HS-27A (cell line): Measurements from ENCODE around the gene TOM1.
A peak's percentile ranks its signal among the peaks of the same experiment; 100 is the strongest.

ENCODE experiments used
- DNase-seq: peaks from one replicate; pipeline ENCODE4 v3.0.0-alpha.2; 2012; ENCODE audit warnings: low read depth, missing footprints

TOM1 gene

GRCh38 chr22:35307372-35307771 lies 7.7 kb downstream of the TOM1 start:
- no peak for DNase-seq

GRCh38 chr22:35307892-35308291 lies 8.2 kb downstream of the TOM1 start:
- no peak for DNase-seq

- DNase-seq: no peak
These were observed 8.9 kb downstream of the TOM1 start for GRCh38 chr22:35308480-35309021.

GRCh38 chr22:35310556-35311550 lies 11.2 kb downstream of the TOM1 start:
- DNase-seq: no peak

GRCh38 chr22:35311551-35311999 lies 11.9 kb downstream of the TOM1 start:
- no peak for DNase-seq

- DNase-seq: no peak
These were observed 12.7 kb downstream of the TOM1 start for GRCh38 chr22:35312198-35313059.

- peak; percentile 29 for DNase-seq
These were observed 13.8 kb downstream of the TOM1 start for GRCh38 chr22:35313311-35314121.

- no peak for DNase-seq
These were observed 14.7 kb downstream of the TOM1 start for GRCh38 chr22:35314161-35314942.

- no peak for DNase-seq
These were observed 15.6 kb downstream of the TOM1 start for GRCh38 chr22:35315141-35315854.

- DNase-seq: no peak
These were observed 16.4 kb downstream of the TOM1 start for GRCh38 chr22:35315855-35316745.

- DNase-seq: no peak
These were observed 17.1 kb downstream of the TOM1 start for GRCh38 chr22:35316751-35317150.

GRCh38 chr22:35317680-35318290 lies 18.1 kb downstream of the TOM1 start:
- DNase-seq: no peak

- no peak for DNase-seq
These were observed 18.9 kb downstream of the TOM1 start for GRCh38 chr22:35318346-35319215.

GRCh38 chr22:35319244-35319985 lies 19.7 kb downstream of the TOM1 start:
- no peak for DNase-seq

GRCh38 chr22:35322126-35322525 lies 22.4 kb downstream of the TOM1 start:
- DNase-seq: no peak

- no peak for DNase-seq
These were observed 23.2 kb downstream of the TOM1 start for GRCh38 chr22:35322893-35323292.

- no peak for DNase-seq
These were observed 23.6 kb downstream of the TOM1 start for GRCh38 chr22:35323305-35323704.
